ENCODE measurements around the gene PIGT. TPM values are rescaled to one million over a fixed set of nuclear protein-coding genes. Genes with fewer than 3 reads are reported as not detected.
"Not testable (repeated sequence)": the region's sequence is repeated elsewhere in the genome, so short reads cannot be mapped to it uniquely, and the experiment has no call there.

PIGT gene
- total RNA-seq, 4 donors from 2014 or later, result 28.7 to 89.2 (median 62.6) TPM

DNA sequence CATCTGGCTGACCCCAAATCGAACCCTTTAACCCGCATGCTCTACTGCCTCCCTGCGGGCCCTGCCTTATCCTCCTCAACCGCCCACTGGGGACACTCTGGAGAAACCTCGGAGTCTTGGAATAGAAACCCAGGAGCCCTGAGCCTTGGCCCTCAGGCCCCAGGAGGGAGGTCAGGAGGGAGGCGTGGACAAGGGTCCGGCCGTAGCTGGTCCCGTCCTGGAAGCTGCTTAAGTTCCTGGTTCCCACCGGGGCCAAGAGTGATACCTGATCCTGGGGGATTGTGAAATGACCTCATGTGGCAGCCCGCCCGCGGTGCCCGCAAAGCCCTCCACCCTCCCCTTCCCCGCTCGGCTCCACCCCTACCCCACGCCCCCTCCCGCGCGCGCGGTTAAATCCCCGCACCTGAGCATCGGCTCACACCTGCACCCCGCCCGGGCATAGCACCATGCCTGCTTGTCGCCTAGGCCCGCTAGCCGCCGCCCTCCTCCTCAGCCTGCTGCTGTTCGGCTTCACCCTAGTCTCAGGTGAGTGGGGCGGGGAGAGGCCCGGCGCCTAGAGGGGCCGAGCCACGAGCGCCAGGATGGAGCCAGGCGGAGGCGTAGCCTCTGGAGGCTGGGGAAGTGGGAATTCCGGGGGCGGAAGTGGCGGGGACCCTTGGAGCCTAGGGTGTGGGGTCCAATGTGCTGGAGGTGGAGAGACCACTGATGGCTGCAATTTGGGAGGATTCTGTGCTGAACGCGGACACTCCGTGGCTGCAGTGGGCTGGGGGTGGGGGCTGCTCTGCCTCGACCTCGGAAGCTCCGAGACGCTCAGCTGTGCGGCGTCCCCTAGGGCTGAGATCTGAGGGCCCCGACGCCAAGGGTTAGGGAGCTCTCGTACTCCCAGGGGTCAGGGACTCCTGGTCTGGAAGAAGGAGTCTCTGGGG is 53.7 kb downstream of the PIGT start, which contains the start of gene WFDC2:
WFDC2 (plus strand) TSS at position 418 of the 926 bp plus-strand sequence; CDS start at position 447, 29 bp downstream.
- peaks cover 0 to 7% of the 10 kb centered on the region in 2 donors for H3K27me3 ChIP-seq
- TF ChIP-seq POLR2A (IDR thresholded peaks at IDR 0.05), result peak in 1 of 2 donors; percentile 19
- TF ChIP-seq, protein P1, sequence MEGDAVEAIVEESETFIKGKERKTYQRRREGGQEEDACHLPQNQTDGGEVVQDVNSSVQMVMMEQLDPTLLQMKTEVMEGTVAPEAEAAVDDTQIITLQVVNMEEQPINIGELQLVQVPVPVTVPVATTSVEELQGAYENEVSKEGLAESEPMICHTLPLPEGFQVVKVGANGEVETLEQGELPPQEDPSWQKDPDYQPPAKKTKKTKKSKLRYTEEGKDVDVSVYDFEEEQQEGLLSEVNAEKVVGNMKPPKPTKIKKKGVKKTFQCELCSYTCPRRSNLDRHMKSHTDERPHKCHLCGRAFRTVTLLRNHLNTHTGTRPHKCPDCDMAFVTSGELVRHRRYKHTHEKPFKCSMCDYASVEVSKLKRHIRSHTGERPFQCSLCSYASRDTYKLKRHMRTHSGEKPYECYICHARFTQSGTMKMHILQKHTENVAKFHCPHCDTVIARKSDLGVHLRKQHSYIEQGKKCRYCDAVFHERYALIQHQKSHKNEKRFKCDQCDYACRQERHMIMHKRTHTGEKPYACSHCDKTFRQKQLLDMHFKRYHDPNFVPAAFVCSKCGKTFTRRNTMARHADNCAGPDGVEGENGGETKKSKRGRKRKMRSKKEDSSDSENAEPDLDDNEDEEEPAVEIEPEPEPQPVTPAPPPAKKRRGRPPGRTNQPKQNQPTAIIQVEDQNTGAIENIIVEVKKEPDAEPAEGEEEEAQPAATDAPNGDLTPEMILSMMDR (IDR thresholded peaks at IDR 0.05), result no peak
- no peak for DNase-seq
- H3K36me3 ChIP-seq, result no peaks in the 10 kb centered on the region
- peak within 1 kb of the TSS; percentile 1 to 17 for H3K27ac ChIP-seq
- H3K4me1 ChIP-seq, result peaks cover 0 to 8% of the 10 kb centered on the region in 2 donors
- intact Hi-C loops (cut with DNase I; ENCODE audit: low total_unique reads), result no loop called here
- H3K4me3 ChIP-seq, result peak within 1 kb of the TSS; percentile 27 to 37
- H3K9me3 ChIP-seq, result no peaks in the 10 kb centered on the region

DNA sequence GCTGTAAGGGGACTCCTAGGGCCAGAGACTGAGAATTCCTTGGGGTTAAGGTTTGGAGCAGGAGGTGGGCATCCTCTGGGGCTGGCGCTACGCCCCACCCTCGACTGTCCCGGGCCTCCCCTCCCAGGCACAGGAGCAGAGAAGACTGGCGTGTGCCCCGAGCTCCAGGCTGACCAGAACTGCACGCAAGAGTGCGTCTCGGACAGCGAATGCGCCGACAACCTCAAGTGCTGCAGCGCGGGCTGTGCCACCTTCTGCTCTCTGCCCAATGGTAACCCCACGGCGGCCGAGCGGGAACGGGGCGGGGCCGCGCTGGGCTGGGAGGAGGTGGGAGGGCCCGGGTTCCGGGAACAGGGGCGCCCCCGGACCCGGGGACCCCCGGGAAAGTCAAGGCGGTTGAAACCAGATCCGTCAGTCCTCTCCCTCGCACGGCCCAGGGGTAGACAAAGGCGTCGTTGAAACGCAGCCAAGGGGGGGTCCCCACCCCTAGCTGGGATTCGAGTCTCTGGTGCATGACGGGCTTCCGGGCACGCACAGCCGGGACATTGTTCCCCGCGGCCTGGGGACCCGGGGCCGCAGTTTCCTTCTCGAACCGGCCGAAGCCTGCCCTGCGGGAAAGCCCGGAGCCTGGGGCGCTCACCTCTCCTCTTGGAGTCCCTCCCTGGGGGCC is 54.5 kb downstream of the PIGT start:
- H3K27me3 ChIP-seq, result peaks cover 0 to 7% of the 10 kb centered on the region in 2 donors
- no peaks in the 10 kb centered on the region for H3K9me3 ChIP-seq
- DNase-seq, result peak in 1 of 2 donors; percentile 25
- peak overlapping the region; percentile 27 to 37 for H3K4me3 ChIP-seq
- peaks cover 0 to 8% of the 10 kb centered on the region in 2 donors for H3K4me1 ChIP-seq
- H3K36me3 ChIP-seq, result no peaks in the 10 kb centered on the region
- peak overlapping the region; percentile 1 to 17 for H3K27ac ChIP-seq
- intact Hi-C loops (cut with DNase I; ENCODE audit: low total_unique reads), result no loop called here
- TF ChIP-seq POLR2A (IDR thresholded peaks at IDR 0.05), result peak in 1 of 2 donors; percentile 43
- TF ChIP-seq, protein P1 (IDR thresholded peaks at IDR 0.05), result no peak

DNA sequence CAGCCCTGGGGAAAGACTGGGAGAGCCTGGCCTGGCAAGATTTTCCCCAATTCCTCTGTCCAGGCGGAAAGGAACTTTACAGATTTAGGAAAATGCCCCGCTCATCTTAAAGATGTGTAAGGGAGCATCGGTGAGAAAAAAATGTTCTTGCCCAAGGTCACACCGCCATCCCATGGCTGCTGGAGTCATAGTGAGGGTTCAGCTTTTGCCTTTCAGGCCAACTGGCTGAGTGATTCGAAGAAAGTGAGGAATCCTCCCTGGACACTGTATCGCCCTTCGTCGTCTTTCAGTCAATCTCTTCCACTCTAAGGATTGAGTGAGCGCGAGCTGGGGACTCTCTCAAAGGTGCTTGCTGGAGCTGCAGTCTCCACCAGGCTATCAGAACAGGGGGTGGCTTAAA is 55.0 kb downstream of the PIGT start:
- intact Hi-C loops (cut with DNase I; ENCODE audit: low total_unique reads), result no loop called here
- H3K27ac ChIP-seq, result peak overlapping the region in 1 of 2 donors; percentile 17
- H3K4me3 ChIP-seq, result peak overlapping the region; percentile 27 to 37
- TF ChIP-seq, protein P1 (IDR thresholded peaks at IDR 0.05), result peak in 2 of 4 experiments; percentile 5 to 14
- no peak for TF ChIP-seq POLR2A (IDR thresholded peaks at IDR 0.05)
- H3K4me1 ChIP-seq, result peaks cover 0 to 8% of the 10 kb centered on the region in 2 donors
- no peaks in the 10 kb centered on the region for H3K36me3 ChIP-seq
- H3K9me3 ChIP-seq, result no peaks in the 10 kb centered on the region
- peaks cover 0 to 7% of the 10 kb centered on the region in 2 donors for H3K27me3 ChIP-seq
- DNase-seq, result no peak

DNA sequence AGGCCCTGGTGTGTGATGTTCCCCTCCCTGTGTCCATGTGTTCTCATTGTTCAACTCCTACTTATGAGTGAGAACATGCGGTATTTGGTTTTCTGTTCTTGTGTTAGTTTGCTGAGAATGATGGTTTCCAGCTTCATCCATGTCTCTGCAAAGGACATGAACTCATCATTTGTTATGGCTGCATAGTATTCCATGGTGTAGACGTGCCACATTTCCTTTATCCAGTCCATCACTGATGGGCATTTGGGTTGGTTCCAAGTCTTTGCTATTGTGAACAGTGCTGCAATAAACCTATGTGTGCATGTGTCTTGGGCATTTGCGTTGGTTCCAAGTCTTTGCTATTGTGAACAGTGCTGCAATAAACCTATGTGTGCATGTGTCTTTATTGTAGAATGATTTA is 56.3 kb downstream of the PIGT start:
- H3K9me3 ChIP-seq; H3K4me1 ChIP-seq; H3K4me3 ChIP-seq; H3K27me3 ChIP-seq; H3K27ac ChIP-seq; DNase-seq; intact Hi-C loops (cut with DNase I; ENCODE audit: low total_unique reads); H3K36me3 ChIP-seq: not testable (repeated sequence)

Small RNA genes lying within 50 kb of the gene (microRNA-seq; reads per million reads assigned to microRNA genes)
- not detected for gene MIR6812 (ENCODE audit: borderline microRNAs expressed, borderline replicate concordance)

Small RNA genes lying within 50 kb of the gene (small RNA-seq; reads per million reads assigned to genes)
- gene MIR6812, result not detected

Other genes starting within 250 kb of the PIGT start
- not detected for gene PI3, start 241.2 kb upstream of the PIGT start, total RNA-seq
- gene SEMG1, start 209.1 kb upstream of the PIGT start, total RNA-seq, result not detected
- not detected for gene SEMG2, start 194.8 kb upstream of the PIGT start, total RNA-seq
- gene SLPI, start 161.6 kb upstream of the PIGT start, total RNA-seq, result 10 to 100 TPM in 3 of 4 donors, 1 to 10 TPM in 1; 1.0 to 57.4 (median 20.9) TPM
- gene RBPJL, start 109.3 kb upstream of the PIGT start, total RNA-seq, result not detected
- gene MATN4, start 107.8 kb upstream of the PIGT start, total RNA-seq, result 1 to 10 TPM in 1 of 4 donors, not detected in 3; 5.6 TPM
- gene SDC4, start 67.7 kb upstream of the PIGT start, total RNA-seq, result 10 to 100 TPM in 3 of 4 donors, 1 to 10 TPM in 1; 7.9 to 77.9 (median 48.4) TPM
- 10 to 100 TPM; 19.0 to 35.6 (median 25.0) TPM for gene SYS1, start 53.0 kb upstream of the PIGT start, total RNA-seq
- gene TP53TG5, start 37.8 kb upstream of the PIGT start, total RNA-seq, result 1 to 10 TPM in 1 of 4 donors, not detected in 3; 1.9 TPM
- gene DBNDD2, start 7.9 kb upstream of the PIGT start, total RNA-seq, result 10 to 100 TPM in 3 of 4 donors, 1 to 10 TPM in 1; 7.5 to 84.2 (median 62.4) TPM
- gene WFDC2, start 53.6 kb downstream of the PIGT start, total RNA-seq, result 10 to 100 TPM in 2 of 4 donors, 1 to 10 TPM in 1, not detected in 1; 7.9 to 18.3 (median 15.5) TPM
- not detected for gene SPINT3, start 99.5 kb downstream of the PIGT start, total RNA-seq
- gene WFDC6, start 123.3 kb downstream of the PIGT start, total RNA-seq, result not detected
- gene EPPIN, start 131.3 kb downstream of the PIGT start, total RNA-seq, result under 1 TPM in 1 of 4 donors, not detected in 3; 0.97 TPM
- not detected for gene WFDC8, start 163.1 kb downstream of the PIGT start, total RNA-seq
- not detected for gene WFDC10A, start 213.6 kb downstream of the PIGT start, total RNA-seq
- not detected for gene WFDC9, start 215.1 kb downstream of the PIGT start, total RNA-seq

All from uterus (tissue), 4 donors.